AG10803 (cell line): Measurements from ENCODE around the gene LPAR3.

Experiments used
- DNase-seq: peaks from one replicate; pipeline ENCODE4 v3.0.0; 2010; ENCODE audit warnings: low read depth
- H3K4me3 ChIP-seq: 2 replicates; pipeline ENCODE4 v1.5.1; 2011; ENCODE audit warnings: mild to moderate bottlenecking, low read length, control low read depth
- TF ChIP-seq, protein P1 (sequence below): conservative IDR thresholded peaks from 2 replicates; pipeline ENCODE4 v1.5.1; 2011; ENCODE audit warnings: mild to moderate bottlenecking, low read length, control low read depth, inconsistent platforms

Gene LPAR3

DNA sequence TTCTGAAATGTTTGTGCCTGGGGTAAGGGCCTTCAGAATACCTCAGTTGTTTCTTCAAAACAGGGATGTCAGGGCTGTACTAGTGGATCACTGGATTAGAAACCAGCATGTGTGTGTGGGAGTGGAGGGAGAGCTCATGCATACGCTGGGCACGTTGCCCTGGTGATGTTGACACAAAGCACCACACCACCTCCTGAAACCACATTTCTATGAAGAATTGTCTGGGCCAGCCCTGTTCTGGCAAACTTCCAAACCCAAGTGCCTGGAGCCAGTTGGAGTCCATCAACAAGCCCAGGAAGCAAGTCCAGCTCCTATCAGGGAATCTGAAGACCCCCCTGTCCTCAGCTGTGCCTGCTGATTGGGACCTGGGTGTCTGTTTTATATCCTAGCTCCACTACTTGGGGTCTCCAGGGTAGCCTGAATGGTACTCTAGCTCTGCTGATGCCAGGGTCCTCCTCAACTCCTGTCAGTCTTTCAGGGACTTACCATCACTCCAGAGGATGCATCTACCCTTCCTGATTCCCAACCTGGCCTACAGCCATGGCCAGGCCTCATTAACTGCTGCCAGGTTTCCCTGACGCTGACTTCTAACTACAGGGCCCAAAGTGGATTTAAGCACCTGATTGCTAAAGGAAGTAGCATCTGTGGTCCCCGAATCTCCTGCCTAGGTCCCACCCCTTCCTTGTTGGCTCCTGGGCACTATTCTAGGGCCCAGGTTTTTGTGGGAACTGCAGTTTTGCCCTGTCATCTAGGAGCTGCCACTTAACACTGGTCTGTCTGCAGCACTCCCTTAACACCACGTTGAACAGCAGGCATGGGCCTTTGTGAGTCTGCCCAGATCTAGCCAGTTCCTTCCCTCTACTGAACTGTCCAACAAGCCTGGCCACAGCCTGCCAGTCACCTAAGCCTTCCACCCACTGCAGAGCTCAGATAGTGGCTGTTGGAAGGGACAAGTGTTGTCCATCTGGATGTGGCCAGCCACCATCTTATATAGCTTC, 45.5 kb downstream of the LPAR3 start:
- H3K4me3 ChIP-seq, result no peak overlapping the region
- peak; percentile 98 for DNase-seq
- TF ChIP-seq, protein P1, sequence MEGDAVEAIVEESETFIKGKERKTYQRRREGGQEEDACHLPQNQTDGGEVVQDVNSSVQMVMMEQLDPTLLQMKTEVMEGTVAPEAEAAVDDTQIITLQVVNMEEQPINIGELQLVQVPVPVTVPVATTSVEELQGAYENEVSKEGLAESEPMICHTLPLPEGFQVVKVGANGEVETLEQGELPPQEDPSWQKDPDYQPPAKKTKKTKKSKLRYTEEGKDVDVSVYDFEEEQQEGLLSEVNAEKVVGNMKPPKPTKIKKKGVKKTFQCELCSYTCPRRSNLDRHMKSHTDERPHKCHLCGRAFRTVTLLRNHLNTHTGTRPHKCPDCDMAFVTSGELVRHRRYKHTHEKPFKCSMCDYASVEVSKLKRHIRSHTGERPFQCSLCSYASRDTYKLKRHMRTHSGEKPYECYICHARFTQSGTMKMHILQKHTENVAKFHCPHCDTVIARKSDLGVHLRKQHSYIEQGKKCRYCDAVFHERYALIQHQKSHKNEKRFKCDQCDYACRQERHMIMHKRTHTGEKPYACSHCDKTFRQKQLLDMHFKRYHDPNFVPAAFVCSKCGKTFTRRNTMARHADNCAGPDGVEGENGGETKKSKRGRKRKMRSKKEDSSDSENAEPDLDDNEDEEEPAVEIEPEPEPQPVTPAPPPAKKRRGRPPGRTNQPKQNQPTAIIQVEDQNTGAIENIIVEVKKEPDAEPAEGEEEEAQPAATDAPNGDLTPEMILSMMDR, result no peak

GRCh38 chr1:84846387-84846786, 46.6 kb downstream of the LPAR3 start:
- no peak overlapping the region for H3K4me3 ChIP-seq
- peak; percentile 18 for DNase-seq
- TF ChIP-seq, protein P1, result no peak

GRCh38 chr1:84845357-84845756, 47.6 kb downstream of the LPAR3 start:
- DNase-seq, result no peak
- TF ChIP-seq, protein P1, result no peak
- no peak overlapping the region for H3K4me3 ChIP-seq

DNA sequence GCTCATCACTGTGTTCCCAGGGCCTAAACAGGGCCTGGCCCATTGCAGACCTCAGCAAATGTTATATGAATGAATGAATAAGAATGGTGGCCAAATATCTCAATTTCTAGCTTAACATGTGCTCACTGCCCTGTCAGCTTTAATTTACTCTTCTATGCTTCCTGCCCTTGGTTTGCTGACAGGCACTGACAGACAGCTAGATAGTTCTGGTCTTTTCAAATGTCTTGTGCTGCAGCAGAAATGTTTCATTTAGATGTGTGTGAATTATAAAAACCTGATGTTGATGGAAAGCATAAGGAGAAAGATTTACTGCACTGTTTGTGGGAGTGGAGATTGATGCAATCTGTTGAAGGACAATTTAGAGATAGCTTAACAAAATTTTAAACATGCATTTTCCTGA, 48.9 kb downstream of the LPAR3 start:
- TF ChIP-seq, protein P1, result no peak
- no peak for DNase-seq
- no peak overlapping the region for H3K4me3 ChIP-seq

DNA sequence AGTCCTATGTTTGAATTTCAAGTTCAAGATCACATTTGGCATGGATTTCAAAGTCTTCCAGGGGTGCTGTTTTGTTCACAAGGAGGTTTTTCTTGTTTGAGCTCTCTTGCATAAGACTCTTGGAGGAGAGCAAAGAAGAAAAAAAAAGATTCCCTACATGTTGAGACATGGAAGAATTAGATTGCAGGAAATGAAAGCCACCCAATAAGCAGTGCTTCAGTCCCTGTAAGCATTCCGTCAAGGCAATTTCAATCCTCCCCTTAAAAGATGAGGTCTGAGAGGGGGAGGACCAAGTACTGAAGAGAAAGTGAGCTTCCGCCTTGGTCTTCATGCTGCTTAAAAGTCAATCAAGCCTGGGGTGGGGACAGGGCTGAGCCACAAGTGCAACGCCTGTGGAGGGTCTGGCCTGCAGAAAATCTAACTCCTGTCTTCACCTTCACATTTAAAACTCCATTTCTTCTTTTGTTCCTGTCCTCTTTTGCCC, 50.2 kb downstream of the LPAR3 start:
- no peak overlapping the region for H3K4me3 ChIP-seq
- DNase-seq, result no peak

DNA sequence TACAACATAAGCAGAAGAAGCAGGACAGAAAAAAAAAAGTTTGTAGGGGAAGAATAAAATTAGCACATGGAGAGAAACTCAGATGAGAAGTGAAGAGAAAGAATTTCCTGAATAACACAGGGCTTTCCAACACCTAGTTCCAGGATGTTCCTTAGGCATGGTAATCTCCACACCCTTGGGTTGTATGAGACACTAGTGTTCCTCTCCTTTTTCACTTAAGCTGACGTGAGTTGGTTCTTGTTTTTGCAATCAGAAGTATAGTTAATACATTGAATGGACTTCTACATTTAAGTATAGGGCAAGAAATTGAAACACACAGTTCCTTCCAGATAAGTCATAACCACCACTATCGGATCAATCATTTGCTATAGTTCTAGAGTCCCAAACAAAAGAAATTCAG, 51.0 kb downstream of the LPAR3 start:
- TF ChIP-seq, protein P1, result no peak
- no peak overlapping the region for H3K4me3 ChIP-seq
- DNase-seq, result no peak

More for the DNA sequence above, 50.2 kb downstream of the LPAR3 start:
- TF ChIP-seq, protein P1, result no peak

GRCh38 chr1:84840346-84840745, 52.7 kb downstream of the LPAR3 start:
- TF ChIP-seq, protein P1, result no peak
- no peak for DNase-seq
- H3K4me3 ChIP-seq, result no peak overlapping the region
